Inferior parietal cortex (tissue), 1 donor: Measurements from ENCODE around the gene ZNF692.
A peak's percentile ranks its signal among the peaks of the same experiment; 100 is the strongest.

ENCODE experiments used
- DNase-seq: peaks from one replicate; pipeline ENCODE4 v3.0.0-alpha.2; 2016; ENCODE audit errors: extremely low spot score

ZNF692 gene

GRCh38 chr1:248881261-248881660 lies 22.4 kb upstream of the ZNF692 start:
- DNase-seq: no peak

GRCh38 chr1:248873993-248874533 lies 15.2 kb upstream of the ZNF692 start:
- DNase-seq: peak; percentile 91

GRCh38 chr1:248873409-248873992 lies 14.6 kb upstream of the ZNF692 start:
- DNase-seq: peak; percentile 98

- peak; percentile 65 for DNase-seq
Observed at GRCh38 chr1:248872752-248873408, 14.0 kb upstream of the ZNF692 start.

- no peak for DNase-seq
Observed at GRCh38 chr1:248871837-248872401, 13.0 kb upstream of the ZNF692 start.

GRCh38 chr1:248862998-248863881 lies 4.4 kb upstream of the ZNF692 start:
- peak; percentile 58 for DNase-seq

- DNase-seq: no peak
Observed at GRCh38 chr1:248862695-248862997, 3.8 kb upstream of the ZNF692 start.

GRCh38 chr1:248861616-248862015 lies 2.7 kb upstream of the ZNF692 start:
- DNase-seq: no peak

- no peak for DNase-seq
Observed at GRCh38 chr1:248860007-248860406, 1.1 kb upstream of the ZNF692 start.

- DNase-seq: peak; percentile 55
Observed at GRCh38 chr1:248858096-248858890, 592 bp downstream of the ZNF692 start.

GRCh38 chr1:248857749-248858095 lies 1.2 kb downstream of the ZNF692 start:
- DNase-seq: no peak

GRCh38 chr1:248857201-248857600 lies 1.7 kb downstream of the ZNF692 start:
- DNase-seq: no peak

GRCh38 chr1:248856176-248856575 lies 2.7 kb downstream of the ZNF692 start:
- no peak for DNase-seq

GRCh38 chr1:248855580-248855979 lies 3.3 kb downstream of the ZNF692 start:
- no peak for DNase-seq

- DNase-seq: no peak
Observed at GRCh38 chr1:248853663-248854375, 5.1 kb downstream of the ZNF692 start.

GRCh38 chr1:248852481-248853405 lies 6.1 kb downstream of the ZNF692 start:
- no peak for DNase-seq

- no peak for DNase-seq
Observed at GRCh38 chr1:248851390-248851789, 7.5 kb downstream of the ZNF692 start.

GRCh38 chr1:248850536-248851251 lies 8.2 kb downstream of the ZNF692 start:
- DNase-seq: no peak

- no peak for DNase-seq
Observed at GRCh38 chr1:248850124-248850523, 8.8 kb downstream of the ZNF692 start.
